ENCODE data around the gene P2RY6. TPM values are rescaled to one million over a fixed set of nuclear protein-coding genes. Genes with fewer than 3 reads are reported as not detected.

The P2RY6 gene
- total and polyA plus RNA-seq, 2 of the 8 experiments (the other 6 are each of a cell fraction or from before 2014, with no cell fraction given) = 0.15 TPM; not detected in 1

DNA sequence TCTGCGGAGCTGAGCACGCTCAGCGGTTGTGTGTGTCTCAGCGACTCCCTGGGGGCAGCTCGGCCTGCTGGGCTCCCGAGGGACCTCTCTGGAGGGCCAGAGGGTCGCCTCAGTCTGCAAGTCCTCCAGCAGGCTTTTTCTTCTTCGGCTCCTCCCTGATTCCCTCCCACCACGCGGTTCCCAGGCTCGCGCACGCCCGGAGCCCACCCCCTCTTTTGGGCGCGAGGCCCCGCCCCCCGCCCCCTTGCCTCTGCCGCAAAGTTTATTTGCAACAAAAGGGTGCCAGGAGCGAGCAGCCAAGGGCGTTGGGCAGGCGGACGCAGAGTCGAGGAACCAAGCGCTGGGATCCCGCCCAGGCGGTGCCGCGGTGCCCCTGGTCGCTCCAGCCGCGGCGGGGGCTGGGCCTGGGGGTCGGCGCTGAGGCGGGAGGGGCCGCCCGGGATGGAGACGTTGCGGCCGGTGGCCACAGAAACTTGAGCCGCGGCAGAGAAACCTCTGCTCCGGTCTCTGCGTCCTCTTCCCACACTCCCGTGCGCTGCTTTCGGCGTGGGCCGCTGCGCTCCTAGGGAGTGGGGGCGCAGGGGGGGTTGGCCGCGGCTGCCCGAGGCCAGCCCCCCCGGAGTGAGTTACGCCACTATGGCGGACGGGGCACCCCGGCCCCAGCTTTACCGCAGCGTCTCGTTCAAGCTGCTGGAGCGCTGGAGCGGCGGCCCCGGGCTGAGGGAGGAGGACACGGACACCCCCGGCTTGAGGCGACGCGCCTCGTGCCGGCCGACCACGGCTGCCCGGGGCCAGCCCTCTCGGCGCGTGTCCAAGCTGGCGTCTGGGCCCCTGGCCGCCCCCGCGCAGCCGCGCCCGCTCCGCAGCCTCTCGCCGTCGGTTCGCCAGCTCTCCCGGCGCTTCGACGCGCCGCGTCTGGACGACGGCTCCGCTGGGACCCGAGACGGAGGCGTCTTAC is 36.1 kb downstream of the P2RY6 start, which contains the start of gene ARHGEF17 (continued):
- TF ChIP-seq GABPA (IDR thresholded peaks at IDR 0.05; ENCODE audit: borderline replicate concordance, insufficient read depth, low read length) = 0 out of 2 replicates have a peak, but pooled peaks have one; percentile 7
- TF ChIP-seq TEAD4 (IDR thresholded peaks at IDR 0.05; ENCODE audit: low read depth, low read length) = no peak
- TF ChIP-seq POU5F1 (IDR thresholded peaks at IDR 0.05; ENCODE audit: low read depth, low read length) = no peak
- TF ChIP-seq, protein P1, sequence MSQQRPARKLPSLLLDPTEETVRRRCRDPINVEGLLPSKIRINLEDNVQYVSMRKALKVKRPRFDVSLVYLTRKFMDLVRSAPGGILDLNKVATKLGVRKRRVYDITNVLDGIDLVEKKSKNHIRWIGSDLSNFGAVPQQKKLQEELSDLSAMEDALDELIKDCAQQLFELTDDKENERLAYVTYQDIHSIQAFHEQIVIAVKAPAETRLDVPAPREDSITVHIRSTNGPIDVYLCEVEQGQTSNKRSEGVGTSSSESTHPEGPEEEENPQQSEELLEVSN (IDR thresholded peaks at IDR 0.05) = peak; percentile 10; the same call in 1 of the 2 replicates

Measured in H1 (cell line).